H9 (cell line): ENCODE data around the gene CACNB4. TPM values are rescaled to one million over a fixed set of nuclear protein-coding genes. Genes with fewer than 3 reads are reported as not detected.

Source experiments
- DNase-seq: peaks from one replicate; pipeline ENCODE4 v3.0.0-alpha.2; 2017
- H2AFZ ChIP-seq: one replicate; pipeline ENCODE4 v1.6.1; 2013; ENCODE audit warnings: mild to moderate bottlenecking, low read length, control low read depth, moderate library complexity
- H2AK5ac ChIP-seq: 2 replicates; pipeline ENCODE4 v1.6.1; 2013; ENCODE audit warnings: low read length, control low read depth, mixed read lengths; ENCODE audit not compliant: insufficient read length
- H2BK120ac ChIP-seq: one replicate; pipeline ENCODE4 v1.6.1; 2013; ENCODE audit warnings: low read depth, mild to moderate bottlenecking, low read length, control low read depth, inconsistent platforms; ENCODE audit not compliant: poor library complexity, severe bottlenecking
- H2BK12ac ChIP-seq: 2 replicates; pipeline ENCODE4 v1.6.1; 2013; ENCODE audit warnings: low read length, control low read depth, mixed read lengths, low read depth; ENCODE audit not compliant: insufficient read length
- H2BK15ac ChIP-seq: 2 replicates; pipeline ENCODE4 v1.6.1; 2013; ENCODE audit warnings: low read depth, low read length, control low read depth
- H2BK20ac ChIP-seq: one replicate; pipeline ENCODE4 v1.6.1; 2013; ENCODE audit warnings: low read depth, mild to moderate bottlenecking, low read length, control low read depth, inconsistent platforms; ENCODE audit not compliant: poor library complexity, severe bottlenecking
- H2BK5ac ChIP-seq: 2 replicates; pipeline ENCODE4 v1.6.1; 2013; ENCODE audit warnings: low read length, control low read depth, mixed read lengths; ENCODE audit not compliant: insufficient read length
- H3K14ac ChIP-seq: 2 replicates; pipeline ENCODE4 v1.6.1; 2013; ENCODE audit warnings: low read length, control low read depth; ENCODE audit not compliant: insufficient read depth
- H3K18ac ChIP-seq: 2 replicates; pipeline ENCODE4 v1.6.1; 2013; ENCODE audit warnings: low read depth, mild to moderate bottlenecking, mixed read lengths, low read length, control low read depth; ENCODE audit not compliant: insufficient read length
- H3K23ac ChIP-seq: 2 replicates; pipeline ENCODE4 v1.6.1; 2013; ENCODE audit warnings: low read length, control low read depth, mixed read lengths, low read depth; ENCODE audit not compliant: insufficient read length
- H3K23me2 ChIP-seq: 2 replicates; pipeline ENCODE4 v1.6.1; 2013; ENCODE audit warnings: low read depth, mild to moderate bottlenecking, mixed read lengths, low read length, control low read depth; ENCODE audit not compliant: insufficient read length, poor library complexity, severe bottlenecking
- H3K27ac ChIP-seq: 2 replicates; pipeline ENCODE4 v1.5.1; 2013; ENCODE audit warnings: low read length, control low read depth, mixed read lengths, low read depth; ENCODE audit not compliant: insufficient read length
- H3K27me3 ChIP-seq: 2 replicates; pipeline ENCODE4 v1.6.1; 2013; ENCODE audit warnings: low read length, control low read depth, inconsistent platforms; ENCODE audit not compliant: insufficient read depth
- H3K4ac ChIP-seq: 2 replicates; pipeline ENCODE4 v1.6.1; 2013; ENCODE audit warnings: low read depth, mild to moderate bottlenecking, control low read depth, inconsistent platforms, low read length, moderate library complexity
- H3K4me1 ChIP-seq: 2 replicates; pipeline ENCODE4 v1.6.1; 2013; ENCODE audit warnings: low read length, control low read depth, inconsistent platforms; ENCODE audit not compliant: insufficient read depth
- H3K4me2 ChIP-seq: 2 replicates; pipeline ENCODE4 v1.6.1; 2013; ENCODE audit warnings: low read length, control low read depth, mixed read lengths; ENCODE audit not compliant: insufficient read length, insufficient read depth
- H3K56ac ChIP-seq: 2 replicates; pipeline ENCODE4 v1.6.1; 2013; ENCODE audit warnings: low read depth, mild to moderate bottlenecking, mixed read lengths, low read length, control low read depth; ENCODE audit not compliant: insufficient read length
- H3K79me1 ChIP-seq: 2 replicates; pipeline ENCODE4 v1.6.1; 2013; ENCODE audit warnings: low read depth, mild to moderate bottlenecking, moderate library complexity, low read length, control low read depth, inconsistent platforms; ENCODE audit not compliant: insufficient read depth, poor library complexity, severe bottlenecking
- H3K79me2 ChIP-seq: 2 replicates; pipeline ENCODE4 v1.6.1; 2013; ENCODE audit warnings: low read length, control low read depth, inconsistent platforms; ENCODE audit not compliant: insufficient read depth
- H3K9ac ChIP-seq: 2 replicates; pipeline ENCODE4 v1.6.1; 2013; ENCODE audit warnings: low read length, control low read depth, mixed read lengths; ENCODE audit not compliant: insufficient read length; ENCODE audit errors: extremely low read depth
- H3K9me3 ChIP-seq: one replicate; pipeline ENCODE4 v1.6.1; 2013; ENCODE audit warnings: low read depth, low read length, inconsistent platforms; ENCODE audit not compliant: control insufficient read depth
- H3T11ph ChIP-seq: one replicate; pipeline ENCODE4 v1.6.1; 2013; ENCODE audit warnings: mild to moderate bottlenecking, low read length, control low read depth, inconsistent platforms
- H4K20me1 ChIP-seq: one replicate; pipeline ENCODE4 v1.6.1; 2013; ENCODE audit not compliant: control insufficient read depth, insufficient read length, insufficient read depth
- H4K5ac ChIP-seq: 2 replicates; pipeline ENCODE4 v1.6.1; 2013; ENCODE audit warnings: low read depth, mild to moderate bottlenecking, mixed read lengths, low read length, control low read depth; ENCODE audit not compliant: insufficient read length
- H4K8ac ChIP-seq: replicated peaks from 2 replicates; pipeline ENCODE4 v1.6.1; 2013; ENCODE audit warnings: low read length, control low read depth, mixed read lengths, low read depth; ENCODE audit not compliant: insufficient read length
- H4K91ac ChIP-seq: 2 replicates; pipeline ENCODE4 v1.6.1; 2013; ENCODE audit warnings: low read depth, mild to moderate bottlenecking, moderate library complexity, mixed read lengths, low read length, control low read depth; ENCODE audit not compliant: insufficient read length
- H3K27ac Mint-ChIP-seq, 3 experiments: 2 replicates in 2 of 3; 3 replicates in 1 of 3; pipeline ENCODE4 v1.8.0; 2020 to 2021; ENCODE audit warnings: mixed read lengths in 3 of 3, mild to moderate bottlenecking in 1 of 3, moderate library complexity in 1 of 3
- H3K27me3 Mint-ChIP-seq: 2 replicates; pipeline ENCODE4 v1.8.0; 2021; ENCODE audit warnings: low read depth, mild to moderate bottlenecking, moderate library complexity, mixed read lengths
- H3K36me3 Mint-ChIP-seq, 3 experiments: 2 replicates in 2 of 3; 3 replicates in 1 of 3; pipeline ENCODE4 v1.8.0; 2020 to 2021; ENCODE audit warnings: low read depth in 3 of 3, mixed read lengths in 3 of 3; ENCODE audit not compliant: insufficient read depth in 1 of 3
- H3K4me1 Mint-ChIP-seq, 2 experiments: 2 replicates each; pipeline ENCODE4 v1.8.0; 2020; ENCODE audit warnings: mixed read lengths in 2 of 2
- H3K4me3 Mint-ChIP-seq, 2 experiments: 2 replicates in 1 of 2; 3 replicates in 1 of 2; pipeline ENCODE4 v1.8.0; 2020 to 2021; ENCODE audit warnings: mild to moderate bottlenecking in 2 of 2, mixed read lengths in 2 of 2, moderate library complexity in 1 of 2
- H3K9me3 Mint-ChIP-seq, 2 experiments: 2 replicates in 1 of 2; 3 replicates in 1 of 2; pipeline ENCODE4 v1.8.0; 2020; ENCODE audit warnings: mild to moderate bottlenecking in 2 of 2, mixed read lengths in 2 of 2, moderate library complexity in 1 of 2
- CTCF ChIP-seq: fragments of 200-600 bp; sonication (generic); conservative IDR thresholded peaks from 3 replicates; pipeline ENCODE4 v1.8.0; 2021; ENCODE audit warnings: antibody characterized with exemption, mild to moderate bottlenecking
- WGBS: extraction: QIAGEN DNeasy Blood & Tissue Kit; methylation state at CpG from one replicate; pipeline ENCODE4 v1.1.7; 2013; ENCODE audit warnings: missing lambda C conversion rate, low lambda C conversion rate, mixed read lengths; ENCODE audit not compliant: insufficient read length; ENCODE audit errors: extremely low coverage; 5-methylcytosine and 5-hydroxymethylcytosine counted together
- total RNA-seq: library from RNA; stranded (reverse); gene quantifications from 2 replicates; pipeline ENCODE4 v1.2.1, GENCODE V29; 2021

Gene CACNB4
- total RNA-seq, 1 experiment from 2014 or later: 1.4 TPM

- Histone ChIP-seq H3K14ac (no peak overlapping the region), H4K8ac (no peak overlapping the region), H3K18ac (no peak overlapping the region), H2AFZ (no peak overlapping the region), H3K27ac (no peak overlapping the region), H4K91ac (no peak overlapping the region), H2BK15ac (no peak overlapping the region), H3T11ph (no peak overlapping the region), H4K5ac (no peak overlapping the region), H4K20me1 (no peaks in the 10 kb centered on the region), H3K79me2 (no peaks in the 10 kb centered on the region), H2BK20ac (no peak overlapping the region), H3K4ac (no peak overlapping the region), H3K23me2 (no peaks in the 10 kb centered on the region), H3K27me3 (no peaks in the 10 kb centered on the region), H3K56ac (no peak overlapping the region), H2BK5ac (no peak overlapping the region), H2BK12ac (no peak overlapping the region), H3K4me1 (no peaks in the 10 kb centered on the region), H2AK5ac (no peak overlapping the region), H3K9me3 (no peaks in the 10 kb centered on the region), H2BK120ac (no peak overlapping the region), H3K9ac (no peak overlapping the region), H3K23ac (no peak overlapping the region), H3K79me1 (no peaks in the 10 kb centered on the region), H3K4me2 (no peak overlapping the region)
- DNase-seq: no peak
- Mint-ChIP-seq H3K4me1 (peaks cover 8 to 9% of the 10 kb centered on the region in 2 experiments), H3K27ac (no peak overlapping the region), H3K9me3 (no peaks in the 10 kb centered on the region), H3K4me3 (no peak overlapping the region), H3K27me3 (no peaks in the 10 kb centered on the region), H3K36me3 (peaks cover 8 to 18% (median 15%) of the 10 kb centered on the region in 3 experiments; a peak in 6 of 7 replicates)
- no peak for TF ChIP-seq CTCF
- no CpG with 5 or more reads among the region's 2 CpGs for WGBS
Observed at GRCh38 chr2:151802315-151802714, 296.5 kb downstream of the CACNB4 start.
